HepG2 (cell line): ENCODE data around the gene FBF1. TPM values are rescaled to one million over a fixed set of nuclear protein-coding genes. Genes with fewer than 3 reads are reported as not detected.
A peak's percentile ranks its signal among the peaks of the same experiment; 100 is the strongest.

Experiments used
- AGO2 ChIP-seq: fragments of 200-400 bp; formaldehyde crosslinking; optimal IDR thresholded peaks from 2 replicates; pipeline ENCODE3; 2017; ENCODE audit warnings: mild to moderate bottlenecking, low read depth, low read length, moderate library complexity
- CHCHD3 ChIP-seq: sonication (generic); formaldehyde crosslinking; IDR thresholded peaks from 2 replicates; pipeline ENCODE4 v1.8.0; 2022; ENCODE audit warnings: mild to moderate bottlenecking, missing genetic modification reagents, moderate library complexity
- FOSL2 ChIP-seq: sonication (generic); formaldehyde crosslinking; IDR thresholded peaks from 2 replicates; pipeline ENCODE4 v1.4.0; 2020; ENCODE audit warnings: missing genetic modification reagents
- HNF1A ChIP-seq, 2 experiments: sonication (generic) in 1 of 2; formaldehyde crosslinking in 1 of 2; IDR thresholded peaks; 2 replicates each; pipeline versions ENCODE4 v1.4.0 to v1.6.1; 2016 to 2020; ENCODE audit warnings: borderline replicate concordance in 1 of 2, low read depth in 1 of 2, mild to moderate bottlenecking in 1 of 2, missing genetic modification reagents in 1 of 2
- NR2C2 ChIP-seq: sonication (generic); formaldehyde crosslinking; IDR thresholded peaks from 2 replicates; pipeline ENCODE4 v1.4.0; 2020; ENCODE audit warnings: missing genetic modification reagents, mild to moderate bottlenecking, moderate library complexity, borderline replicate concordance
- POLR2AphosphoS5 ChIP-seq: IDR thresholded peaks from 2 replicates; pipeline ENCODE4 v1.6.1; 2012; ENCODE audit warnings: low read depth, low read length
- REL ChIP-seq: sonication (generic); formaldehyde crosslinking; conservative IDR thresholded peaks from 2 replicates; pipeline ENCODE4 v1.8.0; 2022; ENCODE audit warnings: mild to moderate bottlenecking, missing genetic modification reagents, moderate library complexity
- SIN3A ChIP-seq: IDR thresholded peaks from 2 replicates; pipeline ENCODE4 v1.6.1; 2011; ENCODE audit warnings: low read depth, mild to moderate bottlenecking, control low read depth, low read length, borderline replicate concordance
- SRY ChIP-seq: sonication (generic); formaldehyde crosslinking; IDR thresholded peaks from 2 replicates; pipeline ENCODE4 v1.8.0; 2022; ENCODE audit warnings: mild to moderate bottlenecking, missing genetic modification reagents
- TEAD3 ChIP-seq: optimal IDR thresholded peaks from 2 replicates; pipeline ENCODE3; 2016; ENCODE audit warnings: borderline replicate concordance
- ZFAT ChIP-seq: sonication (generic); formaldehyde crosslinking; conservative IDR thresholded peaks from 2 replicates; pipeline ENCODE4 v1.8.1; 2023; ENCODE audit warnings: missing genetic modification reagents, inconsistent platforms
- ZMYM3 ChIP-seq: sonication (generic); formaldehyde crosslinking; IDR thresholded peaks from 2 replicates; pipeline ENCODE4 v1.5.1; 2020; ENCODE audit warnings: mild to moderate bottlenecking, missing genetic modification reagents
- ZNF432 ChIP-seq: sonication (generic); formaldehyde crosslinking; IDR thresholded peaks from 2 replicates; pipeline ENCODE4 v1.5.0; 2020; ENCODE audit warnings: missing genetic modification reagents, mild to moderate bottlenecking, borderline replicate concordance
- ZNF441 ChIP-seq: sonication (generic); formaldehyde crosslinking; IDR thresholded peaks from 2 replicates; pipeline ENCODE4 v1.7.0; 2021; ENCODE audit warnings: missing genetic modification reagents, borderline replicate concordance
- ZNF556 ChIP-seq: sonication (generic); formaldehyde crosslinking; IDR thresholded peaks from 2 replicates; pipeline ENCODE4 v1.4.0; 2020; ENCODE audit warnings: mild to moderate bottlenecking, missing genetic modification reagents, borderline replicate concordance
- ZNF569 ChIP-seq: sonication (generic); formaldehyde crosslinking; IDR thresholded peaks from 2 replicates; pipeline ENCODE4 v1.5.0; 2020; ENCODE audit warnings: mild to moderate bottlenecking, missing genetic modification reagents, moderate library complexity, borderline replicate concordance
- ZNF589 ChIP-seq: sonication (generic); formaldehyde crosslinking; conservative IDR thresholded peaks from 2 replicates; pipeline ENCODE4 v1.8.0; 2022; ENCODE audit warnings: mild to moderate bottlenecking, moderate library complexity, missing genetic modification reagents
- ZNF629 ChIP-seq: sonication (generic); formaldehyde crosslinking; conservative IDR thresholded peaks from 2 replicates; pipeline ENCODE4 v1.5.0; 2020; ENCODE audit warnings: missing genetic modification reagents
- ZNF687 ChIP-seq: sonication (generic); formaldehyde crosslinking; IDR thresholded peaks from 2 replicates; pipeline ENCODE4 v1.5.1; 2020; ENCODE audit warnings: mild to moderate bottlenecking, missing genetic modification reagents, moderate library complexity
- polyA plus RNA-seq, 8 experiments: library from polyadenylated mRNA; depleted of rRNA in 3 of 8; stranded (reverse) in 7 of 8; unstranded in 1 of 8; fragments of >200 nt; fragmentation: Illumina TruSeq in 4 of 8; extraction: Trizol in 4 of 8; gene quantifications; 2 replicates each; pipeline versions ENCODE4 v1.2.1 to v1.2.3, GENCODE V29; 2011 to 2016; ENCODE audit warnings: low read depth in 4 of 8, missing spikeins in 1 of 8, mixed read lengths in 1 of 8; ENCODE audit not compliant: insufficient read depth in 1 of 8
- total RNA-seq, 5 experiments: library from RNA; depleted of rRNA; stranded (reverse); fragments of >200 nt; fragmentation: Illumina TruSeq; extraction: Trizol; gene quantifications; 2 replicates each; pipeline ENCODE4 v1.2.3, GENCODE V29; 2016; ENCODE audit warnings: low read depth in 1 of 5
- TF ChIP-seq, protein P1 (sequence below): sonication (generic); formaldehyde crosslinking; IDR thresholded peaks from 2 replicates; pipeline ENCODE4 v1.4.0; 2020; ENCODE audit warnings: mild to moderate bottlenecking, missing genetic modification reagents

Gene FBF1
- total and polyA plus RNA-seq, 2 of the 13 experiments (the other 11 are each of a cell fraction or from before 2014, with no cell fraction given): 2.4 to 8.1 TPM

- TF ChIP-seq, protein P1, sequence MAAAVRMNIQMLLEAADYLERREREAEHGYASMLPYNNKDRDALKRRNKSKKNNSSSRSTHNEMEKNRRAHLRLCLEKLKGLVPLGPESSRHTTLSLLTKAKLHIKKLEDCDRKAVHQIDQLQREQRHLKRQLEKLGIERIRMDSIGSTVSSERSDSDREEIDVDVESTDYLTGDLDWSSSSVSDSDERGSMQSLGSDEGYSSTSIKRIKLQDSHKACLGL (CRISPR knock-in tag): peak; percentile 69
- TF ChIP-seq HNF1A (IDR thresholded peaks at IDR 0.05; ENCODE audit: low read depth) (no peak), HNF1A (CRISPR knock-in tag; IDR thresholded peaks at IDR 0.05; ENCODE audit: borderline replicate concordance) (no peak), ZNF589 (CRISPR knock-in tag) (peak; percentile 36; the same call in 1 of the 2 replicates), ZNF687 (CRISPR knock-in tag) (peak; percentile 54), ZNF629 (no peak), SIN3A (no peak), REL (0 out of 2 replicates have a peak, but pooled peaks have one; percentile 50), AGO2 (peak; percentile 71), NR2C2 (CRISPR knock-in tag) (no peak), ZNF556 (no peak), ZNF432 (CRISPR knock-in tag) (no peak), ZMYM3 (CRISPR knock-in tag) (no peak), ZNF569 (no peak), SRY (CRISPR knock-in tag) (0 out of 2 replicates have a peak, but pooled peaks have one; percentile 46), FOSL2 (CRISPR knock-in tag) (no peak), ZNF441 (CRISPR knock-in tag) (no peak), TEAD3 (CRISPR knock-in tag) (no peak), CHCHD3 (CRISPR knock-in tag) (no peak), POLR2AphosphoS5 (0 out of 2 replicates have a peak, but pooled peaks have one; percentile 14), ZFAT (no peak)
Measured at GRCh38 chr17:75894049-75894733, 46.7 kb downstream of the FBF1 start (continued).
